ENCODE results near the gene KLHDC10.
"Not testable (repeated sequence)": the region's sequence is repeated elsewhere in the genome, so short reads cannot be mapped to it uniquely, and the experiment has no call there.

DNA sequence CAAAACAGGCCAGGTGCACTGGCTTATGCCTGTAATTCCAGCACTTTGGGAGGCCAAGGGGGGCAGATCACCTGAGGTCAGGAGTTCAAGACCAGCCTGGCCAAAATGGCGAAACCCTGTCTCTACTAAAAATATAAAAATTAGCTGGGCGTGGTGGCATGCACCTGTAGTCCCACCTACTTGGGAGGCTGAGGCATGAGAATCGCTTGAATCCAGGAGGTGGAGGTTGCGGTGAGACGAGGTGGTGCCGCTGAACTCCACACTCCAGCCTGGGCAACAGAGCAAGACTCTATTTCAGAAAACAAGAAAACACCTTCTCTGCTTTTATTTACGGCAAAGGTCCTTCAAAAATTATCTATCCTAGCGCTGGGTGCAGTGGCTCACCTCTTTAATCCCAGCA lies 15.1 kb upstream of the KLHDC10 start:
- not testable (repeated sequence) for TF ChIP-seq CTCF (CRISPR knock-in tag; IDR thresholded peaks at IDR 0.05); ZBTB1 (CRISPR knock-in tag; IDR thresholded peaks at IDR 0.05; ENCODE audit: borderline replicate concordance)
- TF ChIP-seq, protein P1, sequence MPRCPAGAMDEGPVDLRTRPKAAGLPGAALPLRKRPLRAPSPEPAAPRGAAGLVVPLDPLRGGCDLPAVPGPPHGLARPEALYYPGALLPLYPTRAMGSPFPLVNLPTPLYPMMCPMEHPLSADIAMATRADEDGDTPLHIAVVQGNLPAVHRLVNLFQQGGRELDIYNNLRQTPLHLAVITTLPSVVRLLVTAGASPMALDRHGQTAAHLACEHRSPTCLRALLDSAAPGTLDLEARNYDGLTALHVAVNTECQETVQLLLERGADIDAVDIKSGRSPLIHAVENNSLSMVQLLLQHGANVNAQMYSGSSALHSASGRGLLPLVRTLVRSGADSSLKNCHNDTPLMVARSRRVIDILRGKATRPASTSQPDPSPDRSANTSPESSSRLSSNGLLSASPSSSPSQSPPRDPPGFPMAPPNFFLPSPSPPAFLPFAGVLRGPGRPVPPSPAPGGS (CRISPR knock-in tag; IDR thresholded peaks at IDR 0.05), result not testable (repeated sequence)
